Bone marrow (tissue), 2 donors: ENCODE measurements around the gene FOXC2.

Experiments
- DNase-seq, 2 donors: peaks; one replicate each; lab custom pipeline; 2025; lab: John Stamatoyannopoulos, UW

Gene FOXC2

GRCh38 chr16:86616906-86617305, 50.3 kb downstream of the FOXC2 start:
- DNase-seq: no peak

DNA sequence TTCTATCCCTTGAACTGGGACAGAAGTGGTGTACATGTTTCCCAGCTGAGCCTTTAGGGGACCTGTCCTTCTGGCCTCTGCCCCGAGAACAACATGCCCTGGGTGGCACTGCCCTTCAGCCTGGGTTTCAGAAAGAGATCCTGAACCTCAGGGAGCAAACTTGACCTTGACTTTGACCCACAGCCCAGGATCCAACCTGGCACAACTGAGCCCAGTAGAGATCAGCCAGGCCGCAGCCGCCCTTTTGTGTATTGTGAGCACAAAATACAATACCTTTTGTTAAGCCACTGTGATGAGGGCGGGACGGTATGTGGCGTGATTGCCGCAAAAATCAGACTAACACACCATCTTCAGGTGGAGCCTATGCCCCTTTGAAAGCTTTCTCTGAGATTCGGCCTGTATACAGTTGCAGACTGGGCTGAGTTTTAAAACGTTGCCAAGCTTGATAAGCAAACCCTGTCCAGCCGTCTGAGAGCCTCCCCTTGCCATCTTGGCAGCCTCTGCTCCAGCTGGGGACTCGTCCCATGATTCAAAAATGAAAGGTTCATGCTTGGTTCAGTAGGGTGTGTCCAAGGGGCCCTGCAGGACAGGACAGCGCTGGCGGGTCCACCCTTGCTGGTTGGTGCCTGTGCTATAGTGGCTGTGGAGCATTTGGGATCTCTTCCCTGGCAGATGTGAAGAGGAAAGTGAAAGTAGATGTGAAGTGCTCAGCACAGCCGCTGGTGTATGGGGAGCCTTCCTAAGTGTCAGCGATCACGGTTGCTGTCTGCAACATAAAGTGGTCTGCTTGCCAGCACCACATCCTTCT, 52.0 kb downstream of the FOXC2 start:
- DNase-seq: no peak
